ENCODE results near the gene CTNND2. TPM values are rescaled to one million over a fixed set of nuclear protein-coding genes. Genes with fewer than 3 reads are reported as not detected.

Gene CTNND2
- polyA plus RNA-seq, 1 donor from 2014 or later: 67.0 TPM

GRCh38 chr5:10985721-10986110 is 918.5 kb downstream of the CTNND2 start:
- H3K27ac ChIP-seq (ENCODE audit: low read length): no peak overlapping the region
- H3K9ac ChIP-seq (ENCODE audit: low read length): no peak overlapping the region
- H3F3A ChIP-seq (ENCODE audit: insufficient read depth, low read length, poor library complexity, severe bottlenecking): no peaks in the 10 kb centered on the region
- H3K9me2 ChIP-seq (ENCODE audit: insufficient read depth, low read length): no peaks in the 10 kb centered on the region
- no peaks in the 10 kb centered on the region for H3K79me2 ChIP-seq (replicated peaks; ENCODE audit: insufficient read depth, low read length)
- H3K9me3 ChIP-seq (ENCODE audit: low read length): no peaks in the 10 kb centered on the region
- no peak overlapping the region for H3K4me3 ChIP-seq (ENCODE audit: low read length)
- TF ChIP-seq EZH2 (IDR thresholded peaks at IDR 0.05; ENCODE audit: borderline replicate concordance, insufficient read depth, low read length, poor library complexity, severe bottlenecking): no peak
- TF ChIP-seq, protein P1, sequence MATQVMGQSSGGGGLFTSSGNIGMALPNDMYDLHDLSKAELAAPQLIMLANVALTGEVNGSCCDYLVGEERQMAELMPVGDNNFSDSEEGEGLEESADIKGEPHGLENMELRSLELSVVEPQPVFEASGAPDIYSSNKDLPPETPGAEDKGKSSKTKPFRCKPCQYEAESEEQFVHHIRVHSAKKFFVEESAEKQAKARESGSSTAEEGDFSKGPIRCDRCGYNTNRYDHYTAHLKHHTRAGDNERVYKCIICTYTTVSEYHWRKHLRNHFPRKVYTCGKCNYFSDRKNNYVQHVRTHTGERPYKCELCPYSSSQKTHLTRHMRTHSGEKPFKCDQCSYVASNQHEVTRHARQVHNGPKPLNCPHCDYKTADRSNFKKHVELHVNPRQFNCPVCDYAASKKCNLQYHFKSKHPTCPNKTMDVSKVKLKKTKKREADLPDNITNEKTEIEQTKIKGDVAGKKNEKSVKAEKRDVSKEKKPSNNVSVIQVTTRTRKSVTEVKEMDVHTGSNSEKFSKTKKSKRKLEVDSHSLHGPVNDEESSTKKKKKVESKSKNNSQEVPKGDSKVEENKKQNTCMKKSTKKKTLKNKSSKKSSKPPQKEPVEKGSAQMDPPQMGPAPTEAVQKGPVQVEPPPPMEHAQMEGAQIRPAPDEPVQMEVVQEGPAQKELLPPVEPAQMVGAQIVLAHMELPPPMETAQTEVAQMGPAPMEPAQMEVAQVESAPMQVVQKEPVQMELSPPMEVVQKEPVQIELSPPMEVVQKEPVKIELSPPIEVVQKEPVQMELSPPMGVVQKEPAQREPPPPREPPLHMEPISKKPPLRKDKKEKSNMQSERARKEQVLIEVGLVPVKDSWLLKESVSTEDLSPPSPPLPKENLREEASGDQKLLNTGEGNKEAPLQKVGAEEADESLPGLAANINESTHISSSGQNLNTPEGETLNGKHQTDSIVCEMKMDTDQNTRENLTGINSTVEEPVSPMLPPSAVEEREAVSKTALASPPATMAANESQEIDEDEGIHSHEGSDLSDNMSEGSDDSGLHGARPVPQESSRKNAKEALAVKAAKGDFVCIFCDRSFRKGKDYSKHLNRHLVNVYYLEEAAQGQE (IDR thresholded peaks at IDR 0.05; ENCODE audit: borderline replicate concordance): no peak
- TF ChIP-seq RAD21 (conservative IDR thresholded peaks at IDR 0.05): no peak
- no peak for TF ChIP-seq MXI1 (conservative IDR thresholded peaks at IDR 0.05; ENCODE audit: poor library complexity, severe bottlenecking)
- no peak for TF ChIP-seq TAF1 (IDR thresholded peaks at IDR 0.05; ENCODE audit: low read depth)
- TF ChIP-seq POLR2AphosphoS5 (IDR thresholded peaks at IDR 0.05): no peak
- TF ChIP-seq EP300 (conservative IDR thresholded peaks at IDR 0.05; ENCODE audit: poor library complexity, severe bottlenecking): no peak
- no peak for TF ChIP-seq SMC3 (conservative IDR thresholded peaks at IDR 0.05; ENCODE audit: poor library complexity)
- TF ChIP-seq CTCF (IDR thresholded peaks at IDR 0.05; ENCODE audit: poor library complexity, severe bottlenecking): no peak
- H3K4me2 ChIP-seq (ENCODE audit: low read length): no peak overlapping the region
- H3K27me3 ChIP-seq (ENCODE audit: insufficient read depth, low read depth, low read length): no peaks in the 10 kb centered on the region
- H3K36me3 ChIP-seq (ENCODE audit: insufficient read depth, low read length): peaks cover 7% of the 10 kb centered on the region
- no peak overlapping the region for H2AFZ ChIP-seq (ENCODE audit: low read depth, low read length)
- H4K20me1 ChIP-seq (ENCODE audit: insufficient read depth): no peaks in the 10 kb centered on the region

GRCh38 chr5:10985091-10985720 is 919.0 kb downstream of the CTNND2 start:
- no peak overlapping the region for H3K27ac ChIP-seq (ENCODE audit: low read length)
- H3F3A ChIP-seq (ENCODE audit: insufficient read depth, low read length, poor library complexity, severe bottlenecking): no peaks in the 10 kb centered on the region
- H3K4me3 ChIP-seq (ENCODE audit: low read length): no peak overlapping the region

More at GRCh38 chr5:10985091-10985720, 919.0 kb downstream of the CTNND2 start:
- H3K36me3 ChIP-seq (ENCODE audit: insufficient read depth, low read length): peaks cover 5% of the 10 kb centered on the region
- H3K27me3 ChIP-seq (ENCODE audit: insufficient read depth, low read depth, low read length): no peaks in the 10 kb centered on the region
- TF ChIP-seq EP300 (conservative IDR thresholded peaks at IDR 0.05; ENCODE audit: poor library complexity, severe bottlenecking): no peak
- TF ChIP-seq RAD21 (conservative IDR thresholded peaks at IDR 0.05): no peak
- TF ChIP-seq TAF1 (IDR thresholded peaks at IDR 0.05; ENCODE audit: low read depth): no peak
- no peak for TF ChIP-seq CTCF (IDR thresholded peaks at IDR 0.05; ENCODE audit: poor library complexity, severe bottlenecking)
- TF ChIP-seq, protein P1 (IDR thresholded peaks at IDR 0.05; ENCODE audit: borderline replicate concordance): no peak
- no peak for TF ChIP-seq EZH2 (IDR thresholded peaks at IDR 0.05; ENCODE audit: borderline replicate concordance, insufficient read depth, low read length, poor library complexity, severe bottlenecking)
- no peak for TF ChIP-seq SMC3 (conservative IDR thresholded peaks at IDR 0.05; ENCODE audit: poor library complexity)
- no peak for TF ChIP-seq POLR2AphosphoS5 (IDR thresholded peaks at IDR 0.05)
- TF ChIP-seq MXI1 (conservative IDR thresholded peaks at IDR 0.05; ENCODE audit: poor library complexity, severe bottlenecking): no peak
- no peaks in the 10 kb centered on the region for H3K79me2 ChIP-seq (replicated peaks; ENCODE audit: insufficient read depth, low read length)
- no peak overlapping the region for H3K9ac ChIP-seq (ENCODE audit: low read length)
- H3K4me2 ChIP-seq (ENCODE audit: low read length): no peak overlapping the region
- no peaks in the 10 kb centered on the region for H3K9me2 ChIP-seq (ENCODE audit: insufficient read depth, low read length)
- H2AFZ ChIP-seq (ENCODE audit: low read depth, low read length): no peak overlapping the region
- no peaks in the 10 kb centered on the region for H4K20me1 ChIP-seq (ENCODE audit: insufficient read depth)
- no peaks in the 10 kb centered on the region for H3K9me3 ChIP-seq (ENCODE audit: low read length)
